ENCODE results near the gene LMF1. TPM values are rescaled to one million over a fixed set of nuclear protein-coding genes. Genes with fewer than 3 reads are reported as not detected.

The LMF1 gene
- total RNA-seq, 2 experiments from 2014 or later = 17.0 to 31.4 TPM

- no TSS peak for BruUV-seq (replicated peaks)
- CTCF ChIA-PET (ENCODE audit: unreplicated experiment) = no interaction called here
Measured at GRCh38 chr16:977081-977701, 6.4 kb upstream of the LMF1 start.

GRCh38 chr16:976389-976931, 5.7 kb upstream of the LMF1 start:
- Histone ChIP-seq H3K9me2 (ENCODE audit: insufficient read depth, low read length) (no peaks in the 10 kb centered on the region), H3K9me3 (ENCODE audit: low read length) (no peaks in the 10 kb centered on the region), H3K27ac (ENCODE audit: low read depth, low read length, poor library complexity, severe bottlenecking) (no peak overlapping the region), H4K20me1 (ENCODE audit: insufficient read depth, low read length) (no peaks in the 10 kb centered on the region), H3K79me2 (ENCODE audit: insufficient read depth, low read depth, low read length) (no peaks in the 10 kb centered on the region), H3K4me1 (ENCODE audit: insufficient read depth, low read length, poor library complexity, severe bottlenecking) (peaks cover 36% of the 10 kb centered on the region), H3K4me2 (ENCODE audit: low read length) (no peak overlapping the region), H3K36me3 (ENCODE audit: insufficient read depth, low read length) (no peaks in the 10 kb centered on the region), H3K4me3 (ENCODE audit: low read depth, low read length, poor library complexity, severe bottlenecking) (no peak overlapping the region), H2AFZ (ENCODE audit: low read length) (no peak overlapping the region)
- intact Hi-C loops (cut with micrococcal nuclease; ENCODE audit: unreplicated experiment) = no loop called here
- TF ChIP-seq EZH2phosphoT487 (IDR thresholded peaks at IDR 0.05; ENCODE audit: borderline replicate concordance, low read depth, low read length) = no peak
- TF ChIP-seq, protein P1, sequence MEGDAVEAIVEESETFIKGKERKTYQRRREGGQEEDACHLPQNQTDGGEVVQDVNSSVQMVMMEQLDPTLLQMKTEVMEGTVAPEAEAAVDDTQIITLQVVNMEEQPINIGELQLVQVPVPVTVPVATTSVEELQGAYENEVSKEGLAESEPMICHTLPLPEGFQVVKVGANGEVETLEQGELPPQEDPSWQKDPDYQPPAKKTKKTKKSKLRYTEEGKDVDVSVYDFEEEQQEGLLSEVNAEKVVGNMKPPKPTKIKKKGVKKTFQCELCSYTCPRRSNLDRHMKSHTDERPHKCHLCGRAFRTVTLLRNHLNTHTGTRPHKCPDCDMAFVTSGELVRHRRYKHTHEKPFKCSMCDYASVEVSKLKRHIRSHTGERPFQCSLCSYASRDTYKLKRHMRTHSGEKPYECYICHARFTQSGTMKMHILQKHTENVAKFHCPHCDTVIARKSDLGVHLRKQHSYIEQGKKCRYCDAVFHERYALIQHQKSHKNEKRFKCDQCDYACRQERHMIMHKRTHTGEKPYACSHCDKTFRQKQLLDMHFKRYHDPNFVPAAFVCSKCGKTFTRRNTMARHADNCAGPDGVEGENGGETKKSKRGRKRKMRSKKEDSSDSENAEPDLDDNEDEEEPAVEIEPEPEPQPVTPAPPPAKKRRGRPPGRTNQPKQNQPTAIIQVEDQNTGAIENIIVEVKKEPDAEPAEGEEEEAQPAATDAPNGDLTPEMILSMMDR (conservative IDR thresholded peaks at IDR 0.05; ENCODE audit: low read length) = no peak
- no TSS peak for BruUV-seq (replicated peaks)
- no peak for DNase-seq (ENCODE audit: low spot score)
- ChIA-PET POLR2A (no interaction called here), CTCF (ENCODE audit: unreplicated experiment) (interaction anchor here (0.6 kb wide), 1 partner anchor 260 kb away, joined by 3 read pairs; no protein-coding TSS in a partner anchor)

More at GRCh38 chr16:977081-977701, 6.4 kb upstream of the LMF1 start:
- DNase-seq (ENCODE audit: low spot score) = no peak
- no peak overlapping the region for H2AFZ ChIP-seq (ENCODE audit: low read length)
- no peaks in the 10 kb centered on the region for H3K36me3 ChIP-seq (ENCODE audit: insufficient read depth, low read length)
- TF ChIP-seq EZH2phosphoT487 (IDR thresholded peaks at IDR 0.05; ENCODE audit: borderline replicate concordance, low read depth, low read length) = no peak
- TF ChIP-seq, protein P1 (conservative IDR thresholded peaks at IDR 0.05; ENCODE audit: low read length) = no peak
- H3K27ac ChIP-seq (ENCODE audit: low read depth, low read length, poor library complexity, severe bottlenecking) = no peak overlapping the region
- intact Hi-C loops (cut with micrococcal nuclease; ENCODE audit: unreplicated experiment) = no loop called here
- no peak overlapping the region for H3K4me2 ChIP-seq (ENCODE audit: low read length)
- H3K9me2 ChIP-seq (ENCODE audit: insufficient read depth, low read length) = no peaks in the 10 kb centered on the region
- H3K9me3 ChIP-seq (ENCODE audit: low read length) = no peaks in the 10 kb centered on the region
- no peaks in the 10 kb centered on the region for H4K20me1 ChIP-seq (ENCODE audit: insufficient read depth, low read length)
- POLR2A ChIA-PET = no interaction called here
- no peak overlapping the region for H3K4me3 ChIP-seq (ENCODE audit: low read depth, low read length, poor library complexity, severe bottlenecking)
- H3K4me1 ChIP-seq (ENCODE audit: insufficient read depth, low read length, poor library complexity, severe bottlenecking) = peaks cover 34% of the 10 kb centered on the region
- no peaks in the 10 kb centered on the region for H3K79me2 ChIP-seq (ENCODE audit: insufficient read depth, low read depth, low read length)

GRCh38 chr16:975291-975690, 4.5 kb upstream of the LMF1 start:
- Histone ChIP-seq H3K36me3 (ENCODE audit: insufficient read depth, low read length) (no peaks in the 10 kb centered on the region), H3K4me3 (ENCODE audit: low read depth, low read length, poor library complexity, severe bottlenecking) (no peak overlapping the region), H3K4me2 (ENCODE audit: low read length) (peak overlapping the region; percentile 61; the same call in 1 of the 2 replicates), H4K20me1 (ENCODE audit: insufficient read depth, low read length) (no peaks in the 10 kb centered on the region), H3K9me2 (ENCODE audit: insufficient read depth, low read length) (no peaks in the 10 kb centered on the region), H3K79me2 (ENCODE audit: insufficient read depth, low read depth, low read length) (no peaks in the 10 kb centered on the region), H2AFZ (ENCODE audit: low read length) (no peak overlapping the region), H3K4me1 (ENCODE audit: insufficient read depth, low read length, poor library complexity, severe bottlenecking) (peaks cover 41% of the 10 kb centered on the region), H3K9me3 (ENCODE audit: low read length) (no peaks in the 10 kb centered on the region), H3K27ac (ENCODE audit: low read depth, low read length, poor library complexity, severe bottlenecking) (peak overlapping the region; percentile 89)
- BruUV-seq (replicated peaks) = no TSS peak
- TF ChIP-seq, protein P1 (conservative IDR thresholded peaks at IDR 0.05; ENCODE audit: low read length) = no peak
- TF ChIP-seq EZH2phosphoT487 (IDR thresholded peaks at IDR 0.05; ENCODE audit: borderline replicate concordance, low read depth, low read length) = no peak
- ChIA-PET CTCF (ENCODE audit: unreplicated experiment) (no interaction called here), POLR2A (no interaction called here)
- intact Hi-C loops (cut with micrococcal nuclease; ENCODE audit: unreplicated experiment) = no loop called here
- no peak for DNase-seq (ENCODE audit: low spot score)

Measured in OCI-LY7 (cell line).